Keratinocyte (primary cell): ENCODE data around the gene GRHPR. TPM values are rescaled to one million over a fixed set of nuclear protein-coding genes. Genes with fewer than 3 reads are reported as not detected.

Experiments
- DNase-seq: peaks from one replicate; pipeline ENCODE4 v3.0.0-alpha.2; 2011; ENCODE audit warnings: low read depth, missing footprints, low spot score
- FAIRE-seq: peaks from 2 replicates; lab custom pipeline; 2011; peaks lifted over from hg19 to GRCh38; lab: Jason Lieb, UNC
- H2AFZ ChIP-seq: 2 replicates; pipeline ENCODE4 v1.6.0; 2012; ENCODE audit warnings: low read length, control low read depth, inconsistent platforms; ENCODE audit not compliant: control insufficient read depth
- H3K27ac ChIP-seq: 2 replicates; pipeline ENCODE4 v1.5.1; 2011; ENCODE audit warnings: low read length; ENCODE audit not compliant: control insufficient read depth, insufficient read depth
- H3K27me3 ChIP-seq: 3 replicates; pipeline ENCODE4 v1.6.0; 2011; ENCODE audit warnings: low read length; ENCODE audit not compliant: control insufficient read depth, insufficient read depth; ENCODE audit errors: extremely low read depth
- H3K36me3 ChIP-seq, 2 experiments: 2 replicates in 1 of 2; 3 replicates in 1 of 2; pipeline ENCODE4 v1.5.1; 2011; ENCODE audit warnings: low read length in 2 of 2, mild to moderate bottlenecking in 1 of 2; ENCODE audit not compliant: control insufficient read depth in 2 of 2, insufficient read depth in 2 of 2; ENCODE audit errors: extremely low read depth in 1 of 2
- H3K4me1 ChIP-seq: 3 replicates; pipeline ENCODE4 v1.5.1; 2011; ENCODE audit warnings: low read length; ENCODE audit not compliant: control insufficient read depth, insufficient read depth; ENCODE audit errors: extremely low read depth
- H3K4me2 ChIP-seq: 3 replicates; pipeline ENCODE4 v1.6.0; 2011; ENCODE audit warnings: low read depth, low read length; ENCODE audit not compliant: control insufficient read depth, insufficient read depth; ENCODE audit errors: extremely low read depth
- H3K4me3 ChIP-seq, 3 experiments: fragments of 200-600 bp in 1 of 3; sonication (generic) in 1 of 3; 2 replicates in 2 of 3; 3 replicates in 1 of 3; pipeline ENCODE4 v1.5.1; 2011 to 2016; ENCODE audit warnings: low read length in 3 of 3, mild to moderate bottlenecking in 3 of 3, control low read depth in 2 of 3, inconsistent platforms in 1 of 3, low read depth in 1 of 3, mixed read lengths in 1 of 3, mixed run types in 1 of 3, moderate library complexity in 1 of 3; ENCODE audit not compliant: control insufficient read depth in 2 of 3, insufficient read depth in 2 of 3; ENCODE audit errors: extremely low read depth in 1 of 3
- H3K79me2 ChIP-seq: 2 replicates; pipeline ENCODE4 v1.6.0; 2012; ENCODE audit warnings: low read length; ENCODE audit not compliant: control insufficient read depth, insufficient read depth
- H3K9ac ChIP-seq: 3 replicates; pipeline ENCODE4 v1.6.0; 2011; ENCODE audit warnings: low read length; ENCODE audit not compliant: control insufficient read depth, insufficient read depth; ENCODE audit errors: extremely low read depth
- H3K9me1 ChIP-seq: 3 replicates; pipeline ENCODE4 v1.6.0; 2011; ENCODE audit warnings: low read length; ENCODE audit not compliant: control insufficient read depth, insufficient read depth; ENCODE audit errors: extremely low read depth
- H3K9me3 ChIP-seq: 2 replicates; pipeline ENCODE4 v1.5.1; 2012; ENCODE audit warnings: low read depth, low read length; ENCODE audit not compliant: control insufficient read depth
- H4K20me1 ChIP-seq: 3 replicates; pipeline ENCODE4 v1.6.0; 2011; ENCODE audit warnings: low read length; ENCODE audit not compliant: control insufficient read depth, insufficient read depth; ENCODE audit errors: extremely low read depth
- EZH2 ChIP-seq: IDR thresholded peaks from one replicate; pipeline ENCODE4 v1.6.1; 2012; ENCODE audit warnings: inconsistent platforms, mild to moderate bottlenecking, low read length, moderate library complexity
- dilution Hi-C: fragments of 300-500 bp; cut with MboI; formaldehyde crosslinking; loops from one replicate; pipeline ENCODE4 v1.7.0; 2020; ENCODE audit warnings: low sequenced_read_pairs; ENCODE audit not compliant: extremely low pct_ligation_motif_present
- polyA plus RNA-seq, 5 experiments: library from polyadenylated mRNA; depleted of rRNA in 3 of 5; stranded (reverse) in 3 of 5; stranded (forward) in 1 of 5; unstranded in 1 of 5; fragments of >200 nt; gene quantifications; 1 replicate in 1 of 5; 2 replicates in 3 of 5; 3 replicates in 1 of 5; pipeline versions ENCODE4 v1.2.1 to v1.2.3, GENCODE V29; 2011 to 2012; ENCODE audit warnings: missing spikeins in 2 of 5, low read depth in 1 of 5, low replicate concordance in 1 of 5
- TF ChIP-seq, protein P1 (sequence below), 3 experiments: IDR thresholded peaks in 1 of 3; conservative IDR thresholded peaks in 1 of 3; optimal IDR thresholded peaks in 1 of 3; 2 replicates in 2 of 3; 3 replicates in 1 of 3; pipeline versions ENCODE3 to v1.5.1; 2011; ENCODE audit warnings: low read length in 3 of 3, mild to moderate bottlenecking in 3 of 3, moderate library complexity in 2 of 3, control low read depth in 1 of 3, inconsistent platforms in 1 of 3; ENCODE audit not compliant: insufficient read depth in 2 of 3; ENCODE audit errors: extremely low read depth in 1 of 3

GRHPR gene
- polyA plus RNA-seq, 1 donor (not counting 4 experiments of a cell fraction or from before 2014, with no cell fraction given): 116 TPM

DNA sequence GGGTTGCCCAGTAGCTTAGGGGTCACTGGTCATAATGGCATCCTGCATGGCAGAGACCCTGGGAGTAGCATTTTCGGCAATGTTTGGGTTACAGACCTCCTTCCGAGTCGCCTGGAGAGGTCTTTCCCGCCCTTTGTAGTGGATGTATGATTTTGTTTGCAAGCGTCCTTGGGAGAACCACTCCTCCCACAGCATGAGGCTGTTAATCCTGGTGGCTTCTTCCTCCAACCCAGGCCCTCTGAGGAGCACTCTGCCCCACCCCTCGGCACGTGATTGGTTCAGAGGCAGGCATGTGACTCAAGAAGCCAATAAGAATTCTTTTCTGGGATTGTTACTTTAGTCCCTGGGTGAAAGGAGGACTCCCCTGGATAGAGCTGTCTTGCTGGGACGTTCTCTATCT lies 30.2 kb upstream of the GRHPR start:
- dilution Hi-C loops: no loop called here
- Histone ChIP-seq H3K4me1 (no peaks in the 10 kb centered on the region), H3K9me1 (no peaks in the 10 kb centered on the region), H3K4me3 (no peak overlapping the region), H3K27me3 (no peaks in the 10 kb centered on the region), H3K4me2 (no peak overlapping the region), H3K79me2 (no peaks in the 10 kb centered on the region), H4K20me1 (no peaks in the 10 kb centered on the region), H2AFZ (no peak overlapping the region), H3K9me3 (no peaks in the 10 kb centered on the region), H3K9ac (no peak overlapping the region), H3K36me3 (no peaks in the 10 kb centered on the region), H3K27ac (no peak overlapping the region)
- no peak for FAIRE-seq
- TF ChIP-seq, protein P1, sequence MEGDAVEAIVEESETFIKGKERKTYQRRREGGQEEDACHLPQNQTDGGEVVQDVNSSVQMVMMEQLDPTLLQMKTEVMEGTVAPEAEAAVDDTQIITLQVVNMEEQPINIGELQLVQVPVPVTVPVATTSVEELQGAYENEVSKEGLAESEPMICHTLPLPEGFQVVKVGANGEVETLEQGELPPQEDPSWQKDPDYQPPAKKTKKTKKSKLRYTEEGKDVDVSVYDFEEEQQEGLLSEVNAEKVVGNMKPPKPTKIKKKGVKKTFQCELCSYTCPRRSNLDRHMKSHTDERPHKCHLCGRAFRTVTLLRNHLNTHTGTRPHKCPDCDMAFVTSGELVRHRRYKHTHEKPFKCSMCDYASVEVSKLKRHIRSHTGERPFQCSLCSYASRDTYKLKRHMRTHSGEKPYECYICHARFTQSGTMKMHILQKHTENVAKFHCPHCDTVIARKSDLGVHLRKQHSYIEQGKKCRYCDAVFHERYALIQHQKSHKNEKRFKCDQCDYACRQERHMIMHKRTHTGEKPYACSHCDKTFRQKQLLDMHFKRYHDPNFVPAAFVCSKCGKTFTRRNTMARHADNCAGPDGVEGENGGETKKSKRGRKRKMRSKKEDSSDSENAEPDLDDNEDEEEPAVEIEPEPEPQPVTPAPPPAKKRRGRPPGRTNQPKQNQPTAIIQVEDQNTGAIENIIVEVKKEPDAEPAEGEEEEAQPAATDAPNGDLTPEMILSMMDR (optimal IDR thresholded peaks at IDR 0.05 in 1 of 3, IDR thresholded peaks at IDR 0.05 in 1 of 3, conservative IDR thresholded peaks at IDR 0.05 in 1 of 3; ENCODE audit: extremely low read depth in 1 of 3, insufficient read depth in 2 of 3, low read length in 3 of 3): no peak
- TF ChIP-seq EZH2: no peak
- no peak for DNase-seq

DNA sequence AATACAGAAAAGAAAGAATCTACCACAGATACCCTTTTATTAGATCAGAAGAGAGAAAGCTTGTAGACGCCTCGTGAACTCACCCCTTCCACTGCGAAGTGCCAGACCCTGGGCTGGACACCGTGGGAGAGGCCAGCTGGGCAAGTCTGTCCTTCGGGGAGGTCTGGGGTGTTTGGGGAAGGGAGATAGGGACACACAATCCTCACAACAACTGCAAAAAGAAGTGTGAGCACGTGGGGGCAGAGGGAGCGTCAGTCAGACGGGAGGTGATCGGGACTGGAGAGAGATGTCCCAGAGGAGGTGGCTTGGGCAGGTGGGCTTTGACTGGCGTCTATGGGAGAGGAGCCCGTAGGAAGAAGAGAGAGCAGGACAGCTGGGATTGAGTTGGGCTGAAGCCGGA lies 27.3 kb upstream of the GRHPR start:
- H3K9me1 ChIP-seq: no peaks in the 10 kb centered on the region
- no peaks in the 10 kb centered on the region for H4K20me1 ChIP-seq
- H3K36me3 ChIP-seq: no peaks in the 10 kb centered on the region
- no peak overlapping the region for H3K4me3 ChIP-seq
- no peaks in the 10 kb centered on the region for H3K27me3 ChIP-seq
- no peak overlapping the region for H3K27ac ChIP-seq
- DNase-seq (no peak), FAIRE-seq (no peak)
- no peaks in the 10 kb centered on the region for H3K9me3 ChIP-seq
- no peak overlapping the region for H3K4me2 ChIP-seq
- TF ChIP-seq EZH2: no peak
- TF ChIP-seq, protein P1 (optimal IDR thresholded peaks at IDR 0.05 in 1 of 3, IDR thresholded peaks at IDR 0.05 in 1 of 3, conservative IDR thresholded peaks at IDR 0.05 in 1 of 3; ENCODE audit: extremely low read depth in 1 of 3, insufficient read depth in 2 of 3, low read length in 3 of 3): no peak
- dilution Hi-C loops: no loop called here
- no peaks in the 10 kb centered on the region for H3K79me2 ChIP-seq
- no peaks in the 10 kb centered on the region for H3K4me1 ChIP-seq
- H3K9ac ChIP-seq: no peak overlapping the region
- no peak overlapping the region for H2AFZ ChIP-seq
